T47D (cell line): ENCODE data around the gene AOPEP.

Source experiments
- DNase-seq, 2 experiments: peaks; one replicate each; pipeline versions ENCODE4 v3.0.0 to v3.0.0-alpha.2; 2011 to 2012; ENCODE audit warnings: low read depth in 1 of 2, low spot score in 1 of 2
- JUND ChIP-seq: IDR thresholded peaks from 2 replicates; pipeline ENCODE4 v1.6.1; 2012; ENCODE audit warnings: low read depth
- in situ Hi-C: cut with HindIII; loops from 2 replicates; pipeline ENCODE4 v1.10.0; 2016; ENCODE audit warnings: low sequenced_read_pairs, low pct_unique_long_range_greater_than_20kb

Gene AOPEP

GRCh38 chr9:94726495-94727191 is at the start of gene AOPEP:
Gene AOPEP (plus strand): TSS chr9:94726699. CDS start chr9:94759784, 33,085 bp downstream.
- peak; percentile 86 to 94 for DNase-seq
- no peak for TF ChIP-seq JUND
- in situ Hi-C loops = no loop called here

- no peak for TF ChIP-seq JUND
- no peak for DNase-seq
- in situ Hi-C loops = no loop called here
These were observed 48.6 kb upstream of the AOPEP start for GRCh38 chr9:94677929-94678328.

DNA sequence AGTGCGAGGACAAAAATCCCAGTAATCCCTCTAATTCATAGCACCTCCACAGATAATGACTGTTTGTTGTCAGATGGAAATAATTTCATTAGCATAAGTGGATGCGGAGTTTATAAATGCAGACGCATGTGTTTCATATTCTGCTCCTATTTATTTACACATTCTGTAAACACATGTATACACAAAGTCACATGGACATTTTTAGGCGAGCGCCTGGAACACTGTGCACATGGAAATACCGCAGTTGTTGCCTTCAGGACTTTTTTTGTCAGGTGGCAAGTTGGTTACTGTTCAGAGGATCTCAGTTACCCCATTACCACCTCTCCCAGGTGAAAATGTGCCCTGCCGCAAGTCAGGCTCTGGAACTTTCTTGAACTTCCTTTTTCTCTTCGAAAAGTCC is 46.9 kb upstream of the AOPEP start:
- in situ Hi-C loops = no loop called here
- TF ChIP-seq JUND = no peak
- DNase-seq = no peak

DNA sequence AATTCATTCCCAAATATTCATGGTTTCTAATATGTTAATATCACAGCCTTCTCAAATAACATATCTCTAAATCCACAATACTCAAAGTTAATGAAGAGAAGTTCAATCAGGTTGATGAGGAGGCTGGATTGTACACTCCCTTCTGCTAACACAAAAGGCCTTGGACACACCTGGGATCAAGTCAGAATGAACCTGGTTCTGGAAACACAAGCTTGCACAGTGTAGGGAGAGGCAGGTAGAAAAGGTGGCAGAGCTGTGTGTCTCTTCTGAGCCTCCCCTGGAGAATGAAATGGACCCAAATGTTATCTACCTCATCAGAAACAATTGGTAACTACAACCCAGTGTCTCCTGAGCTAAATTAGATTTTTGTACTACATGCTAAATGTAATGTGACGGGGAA is 46.5 kb upstream of the AOPEP start:
- TF ChIP-seq JUND = no peak
- in situ Hi-C loops = no loop called here
- DNase-seq = no peak

DNA sequence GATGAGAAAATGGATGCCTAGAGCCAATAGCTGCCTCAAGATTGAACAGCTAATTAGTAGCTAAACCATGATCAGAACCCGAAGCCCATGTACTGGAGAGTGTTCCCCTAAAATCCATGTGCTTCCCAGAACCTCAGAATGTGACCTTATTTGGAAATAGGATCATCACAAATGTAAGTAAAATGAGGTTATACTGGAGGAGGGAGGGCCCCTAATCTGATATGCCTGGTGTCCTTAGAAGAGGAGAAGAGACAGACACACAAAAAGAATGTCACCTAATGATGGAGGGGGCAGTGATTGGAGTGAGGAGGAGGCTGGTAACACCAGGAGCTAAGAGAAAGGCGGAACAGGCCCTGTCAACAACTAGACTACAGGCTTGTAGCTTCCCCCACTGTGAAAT is 45.9 kb upstream of the AOPEP start:
- in situ Hi-C loops = no loop called here
- no peak for DNase-seq
- no peak for TF ChIP-seq JUND

GRCh38 chr9:94681508-94681907 is 45.0 kb upstream of the AOPEP start:
- peak; percentile 26 to 81 for DNase-seq
- TF ChIP-seq JUND = no peak
- in situ Hi-C loops = no loop called here

DNA sequence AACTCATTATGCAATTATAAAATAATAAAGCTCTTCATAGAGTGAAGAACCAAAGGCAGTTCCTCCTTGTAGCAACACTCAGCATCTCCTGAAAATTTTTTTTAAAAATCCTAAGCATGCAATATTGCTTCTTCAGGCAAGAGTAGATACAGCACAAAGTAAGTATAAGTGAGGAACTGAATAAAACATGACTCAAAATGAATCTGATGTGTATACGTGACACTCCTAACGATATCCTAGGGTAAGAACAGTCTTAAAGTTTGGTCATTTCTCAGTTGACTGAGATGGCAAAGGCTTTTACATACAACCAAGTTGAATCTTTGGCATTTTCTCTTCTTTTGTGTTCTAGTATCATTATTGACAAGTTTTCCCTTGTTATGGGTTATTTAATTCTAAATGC is 41.1 kb upstream of the AOPEP start:
- in situ Hi-C loops = no loop called here
- DNase-seq = no peak

GRCh38 chr9:94687451-94687850 is 39.0 kb upstream of the AOPEP start:
- in situ Hi-C loops = no loop called here
- no peak for TF ChIP-seq JUND
- DNase-seq = peak in 1 of 2 experiments; percentile 17

More for the DNA sequence above, 41.1 kb upstream of the AOPEP start:
- no peak for TF ChIP-seq JUND

- no peak for DNase-seq
- no peak for TF ChIP-seq JUND
- in situ Hi-C loops = no loop called here
These were observed 36.2 kb upstream of the AOPEP start for GRCh38 chr9:94690344-94690743.

- in situ Hi-C loops = no loop called here
- no peak for TF ChIP-seq JUND
- DNase-seq = peak in 1 of 2 experiments; percentile 30
These were observed 33.9 kb upstream of the AOPEP start for GRCh38 chr9:94692601-94693000.

DNA sequence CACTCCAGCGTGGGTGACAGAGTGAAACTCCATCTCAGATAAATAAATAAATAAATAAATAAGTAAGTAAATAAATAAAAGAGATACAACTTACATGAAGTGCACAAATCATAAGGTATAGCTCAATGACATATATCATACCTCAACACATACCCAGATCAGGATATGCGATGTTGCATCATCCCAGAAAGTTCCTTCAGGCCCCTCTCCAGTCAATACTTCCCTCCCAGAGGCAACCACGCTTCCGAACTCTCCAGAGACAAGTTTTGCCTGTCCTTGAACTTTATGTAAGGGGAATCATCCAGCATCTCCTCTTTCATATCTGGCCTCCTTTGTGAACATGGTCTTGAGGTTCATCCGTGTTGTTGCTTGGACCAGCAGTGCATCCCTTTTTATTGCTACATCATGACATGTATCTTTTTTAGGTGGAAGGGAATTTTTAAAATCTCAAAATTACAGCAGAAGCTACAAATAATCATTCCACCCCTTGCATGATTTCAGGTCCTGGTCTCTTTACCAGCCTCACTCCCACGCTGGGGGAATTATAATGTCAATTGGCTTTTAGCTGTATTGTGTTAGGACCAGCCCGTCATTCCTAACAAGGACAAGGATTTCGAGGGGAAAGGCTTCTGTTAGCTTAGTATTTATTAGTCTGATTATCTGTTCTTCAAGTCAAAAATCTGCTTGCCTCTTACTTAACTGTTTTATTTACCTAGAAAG is 32.9 kb upstream of the AOPEP start:
- in situ Hi-C loops = no loop called here
- no peak for DNase-seq
- no peak for TF ChIP-seq JUND

- DNase-seq = no peak
- in situ Hi-C loops = no loop called here
- no peak for TF ChIP-seq JUND
These were observed 30.0 kb upstream of the AOPEP start for GRCh38 chr9:94696545-94696944.

DNA sequence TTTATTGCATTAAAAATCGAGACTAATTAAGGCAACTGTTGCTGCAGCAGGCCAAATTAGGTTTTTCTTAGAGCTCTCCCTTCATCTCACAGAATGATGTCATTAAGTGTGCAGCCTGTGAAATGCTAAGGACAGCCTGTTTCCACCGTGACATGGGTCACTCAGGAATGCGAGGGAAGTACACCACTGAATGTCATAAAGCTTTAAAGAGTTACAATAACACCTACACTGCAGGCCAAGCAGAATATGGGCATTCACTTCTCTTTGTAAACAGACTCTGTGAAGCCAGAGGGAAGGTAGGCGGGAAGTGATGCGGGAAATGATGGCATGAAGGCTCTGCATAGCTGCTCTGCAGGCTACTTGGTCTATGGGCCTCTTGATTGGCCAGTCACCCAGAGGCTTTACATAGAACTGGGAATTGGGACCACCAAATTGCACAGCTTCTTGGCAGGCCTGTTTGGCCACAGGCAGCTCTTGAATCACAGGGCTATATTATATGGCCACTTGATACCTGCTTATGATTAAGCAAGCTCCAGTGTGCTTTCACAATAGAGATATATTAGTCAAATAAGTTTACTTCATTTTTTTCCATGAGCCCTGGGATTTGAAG is 28.4 kb upstream of the AOPEP start:
- DNase-seq = peak in 1 of 2 experiments; percentile 50
- TF ChIP-seq JUND = no peak
- in situ Hi-C loops = no loop called here
